HUES64 (cell line): ENCODE measurements around the gene PADI4.

Source experiments
- H3K27ac ChIP-seq: 2 replicates; pipeline ENCODE4 v1.7.0; 2013; ENCODE audit warnings: low read depth, low read length, inconsistent platforms
- H3K27me3 ChIP-seq: 2 replicates; pipeline ENCODE4 v1.6.1; 2013; ENCODE audit warnings: mild to moderate bottlenecking, low read length; ENCODE audit not compliant: insufficient read depth
- H3K36me3 ChIP-seq: 2 replicates; pipeline ENCODE4 v1.6.1; 2013; ENCODE audit warnings: mild to moderate bottlenecking, low read length; ENCODE audit not compliant: insufficient read depth
- H3K4me1 ChIP-seq: 2 replicates; pipeline ENCODE4 v1.6.1; 2013; ENCODE audit warnings: mild to moderate bottlenecking, low read length, moderate library complexity; ENCODE audit not compliant: insufficient read depth
- H3K4me3 ChIP-seq: 2 replicates; pipeline ENCODE4 v1.5.1; 2013; ENCODE audit warnings: mild to moderate bottlenecking, low read length, moderate library complexity
- H3K9ac ChIP-seq: 2 replicates; pipeline ENCODE4 v1.6.1; 2013; ENCODE audit warnings: mild to moderate bottlenecking, low read depth, low read length
- H3K9me3 ChIP-seq: 2 replicates; pipeline ENCODE4 v1.6.1; 2013; ENCODE audit warnings: low read depth, low read length; ENCODE audit not compliant: insufficient read depth
- WGBS: fragments of 150-250, 120-280 bp; methylation state at CpG from one replicate; pipeline ENCODE4 v1.1.7; 2013; ENCODE audit warnings: missing lambda C conversion rate; 5-methylcytosine and 5-hydroxymethylcytosine counted together

Gene PADI4

GRCh38 chr1:17370618-17371017 lies 62.6 kb downstream of the PADI4 start:
- Histone ChIP-seq H3K9ac (no peak overlapping the region), H3K9me3 (no peaks in the 10 kb centered on the region), H3K36me3 (no peaks in the 10 kb centered on the region), H3K27me3 (no peaks in the 10 kb centered on the region), H3K27ac (no peak overlapping the region), H3K4me1 (no peaks in the 10 kb centered on the region; the same call in 1 of the 2 replicates), H3K4me3 (no peak overlapping the region)
- WGBS, result 89% methylated on average over 1 of the region's 2 CpGs

DNA sequence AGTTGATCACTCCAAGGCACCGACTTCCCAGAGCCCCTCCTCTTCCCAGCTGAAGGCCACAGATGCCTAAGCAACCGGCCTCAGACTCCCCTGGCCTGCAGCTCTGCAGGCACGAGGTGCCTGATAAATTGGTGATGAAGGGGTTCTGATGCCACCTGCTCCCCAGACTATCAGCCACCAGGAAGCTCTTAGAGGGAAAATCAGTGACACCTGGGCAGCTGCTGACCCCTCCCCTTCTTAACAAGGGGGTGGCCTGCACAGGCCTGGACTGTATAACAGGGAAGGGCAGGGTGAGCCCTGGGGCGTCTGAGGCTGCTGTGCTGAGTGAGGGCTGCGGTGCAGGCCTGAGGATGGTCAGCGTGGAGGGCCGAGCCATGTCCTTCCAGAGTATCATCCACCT lies 63.9 kb downstream of the PADI4 start, which contains the start of gene PADI6:
Gene PADI6, plus strand, starts transcription at position 301 of the 400 bp plus-strand sequence. Its CDS starts 50 bp downstream, at position 351.
- Histone ChIP-seq H3K27me3 (no peaks in the 10 kb centered on the region), H3K4me3 (no peak within 1 kb of the TSS), H3K36me3 (no peaks in the 10 kb centered on the region), H3K9me3 (no peaks in the 10 kb centered on the region), H3K9ac (no peak within 1 kb of the TSS), H3K27ac (no peak within 1 kb of the TSS), H3K4me1 (no peaks in the 10 kb centered on the region; the same call in 1 of the 2 replicates)
- 72% methylated on average over 7 of the region's 7 CpGs for WGBS

DNA sequence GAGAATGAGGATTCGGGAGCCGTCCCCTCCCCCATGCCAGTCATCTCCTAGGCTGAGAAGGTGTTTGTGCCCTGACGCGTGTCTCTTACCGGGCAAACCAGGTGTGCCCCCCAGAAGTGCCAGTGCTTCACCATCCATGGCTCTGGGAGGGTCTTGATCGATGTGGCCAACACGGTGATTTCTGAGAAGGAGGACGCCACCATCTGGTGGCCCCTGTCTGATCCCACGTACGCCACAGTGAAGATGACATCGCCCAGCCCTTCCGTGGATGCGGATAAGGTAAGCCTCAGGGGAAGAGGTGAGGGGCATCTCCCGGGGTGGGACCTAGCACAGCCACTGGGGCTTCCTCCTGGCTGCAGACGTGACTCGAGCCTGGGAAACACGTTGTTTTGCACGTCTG lies 65.0 kb downstream of the PADI4 start:
- H3K27ac ChIP-seq, result no peak overlapping the region
- WGBS, result 80% methylated on average over 18 of the region's 18 CpGs
- no peaks in the 10 kb centered on the region for H3K27me3 ChIP-seq
- H3K4me3 ChIP-seq, result no peak overlapping the region
- no peak overlapping the region for H3K9ac ChIP-seq
- no peaks in the 10 kb centered on the region for H3K36me3 ChIP-seq
- no peaks in the 10 kb centered on the region for H3K9me3 ChIP-seq
- H3K4me1 ChIP-seq, result peaks cover 9% of the 10 kb centered on the region; the same call in 1 of the 2 replicates

- Histone ChIP-seq H3K27me3 (no peaks in the 10 kb centered on the region), H3K27ac (no peak overlapping the region), H3K4me1 (peaks cover 10% of the 10 kb centered on the region; the same call in 1 of the 2 replicates), H3K9me3 (no peaks in the 10 kb centered on the region), H3K9ac (no peak overlapping the region), H3K4me3 (no peak overlapping the region), H3K36me3 (no peaks in the 10 kb centered on the region)
- 94% methylated on average over 10 of the region's 10 CpGs for WGBS
These were observed 67.7 kb downstream of the PADI4 start for GRCh38 chr1:17375651-17376050.

- no peaks in the 10 kb centered on the region for H3K9me3 ChIP-seq
- no peak overlapping the region for H3K27ac ChIP-seq
- no peak overlapping the region for H3K9ac ChIP-seq
- peaks cover 10% of the 10 kb centered on the region; the same call in 1 of the 2 replicates for H3K4me1 ChIP-seq
- no peaks in the 10 kb centered on the region for H3K36me3 ChIP-seq
- no peak overlapping the region for H3K4me3 ChIP-seq
- H3K27me3 ChIP-seq, result no peaks in the 10 kb centered on the region
- 80% methylated on average over 16 of the region's 16 CpGs for WGBS
These were observed 69.4 kb downstream of the PADI4 start for GRCh38 chr1:17377325-17377953.

DNA sequence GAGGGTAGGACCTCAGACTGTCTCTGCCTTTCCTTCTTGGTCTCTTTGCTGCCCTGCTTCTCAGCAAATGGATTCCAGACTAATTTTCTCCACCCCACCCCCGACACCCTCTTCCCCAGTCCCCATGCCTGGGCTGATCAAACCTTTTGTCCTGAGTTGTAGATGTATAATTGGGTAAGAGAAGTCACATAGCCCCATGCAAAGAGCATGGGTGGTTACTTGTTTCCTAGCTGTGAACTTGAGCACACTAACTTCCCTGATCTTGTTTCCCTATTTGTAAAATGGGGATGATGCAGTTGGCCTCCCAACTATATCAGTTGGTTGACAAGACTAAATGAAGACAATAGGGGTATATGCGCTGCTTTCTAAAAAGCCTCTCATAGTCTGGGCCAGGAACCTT lies 73.2 kb downstream of the PADI4 start:
- H3K27ac ChIP-seq, result no peak overlapping the region
- no peak overlapping the region for H3K4me3 ChIP-seq
- H3K9me3 ChIP-seq, result no peaks in the 10 kb centered on the region
- H3K27me3 ChIP-seq, result no peaks in the 10 kb centered on the region
- peaks cover 10% of the 10 kb centered on the region; the same call in 1 of the 2 replicates for H3K4me1 ChIP-seq
- 100% methylated on average over 1 of the region's 2 CpGs for WGBS
- no peaks in the 10 kb centered on the region for H3K36me3 ChIP-seq
- H3K9ac ChIP-seq, result no peak overlapping the region

DNA sequence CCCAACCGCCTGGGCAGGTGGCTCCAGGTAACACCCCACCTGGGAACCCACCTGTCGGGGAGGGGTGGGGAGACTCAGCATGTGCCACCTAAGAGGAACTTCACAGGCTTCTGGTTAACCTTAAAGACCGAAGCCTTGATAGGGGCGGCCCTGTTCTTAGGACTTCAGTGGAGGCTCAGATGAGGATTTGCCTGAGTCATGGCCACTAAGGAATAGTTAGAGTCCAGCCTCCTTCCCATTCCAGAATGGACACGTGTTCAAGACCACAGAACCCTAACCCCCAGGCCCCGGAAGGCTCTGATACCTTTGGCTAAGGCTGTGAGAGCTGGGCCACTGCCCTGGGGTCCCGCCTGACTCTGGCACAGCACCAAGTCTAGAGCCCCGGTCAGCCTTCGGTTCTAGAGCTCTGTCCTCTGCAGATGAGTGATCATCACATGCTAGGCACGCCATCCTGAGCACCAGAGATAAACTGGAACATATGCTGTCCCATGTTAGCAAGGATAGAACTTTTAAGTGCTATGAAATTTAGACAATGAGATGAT lies 84.3 kb downstream of the PADI4 start:
- no peaks in the 10 kb centered on the region for H3K36me3 ChIP-seq
- H3K9me3 ChIP-seq, result no peaks in the 10 kb centered on the region
- H3K9ac ChIP-seq, result no peak overlapping the region
- WGBS, result 86% methylated on average over 10 of the region's 10 CpGs
- H3K27ac ChIP-seq, result no peak overlapping the region
- H3K27me3 ChIP-seq, result no peaks in the 10 kb centered on the region
- H3K4me1 ChIP-seq, result no peaks in the 10 kb centered on the region
- no peak overlapping the region for H3K4me3 ChIP-seq

DNA sequence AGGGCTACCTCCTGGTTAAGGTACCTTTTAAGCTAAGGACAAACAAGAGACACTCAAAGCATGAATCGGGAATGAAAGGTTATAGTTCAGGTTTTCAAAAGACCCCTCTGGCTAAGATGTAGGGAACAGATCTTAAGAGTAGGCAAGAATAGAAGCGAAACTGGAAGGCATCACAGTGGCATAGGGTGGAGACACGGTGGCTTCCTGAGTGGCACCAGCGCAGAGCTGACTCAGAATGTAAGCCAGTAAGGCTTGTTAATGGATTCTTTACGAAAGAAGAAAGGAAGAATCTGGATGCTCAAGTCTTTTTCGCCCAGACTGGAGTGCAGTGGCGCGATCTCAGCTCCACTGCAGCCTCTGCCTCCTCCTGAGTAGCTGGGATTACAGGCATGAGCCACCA lies 85.2 kb downstream of the PADI4 start:
- H3K36me3 ChIP-seq, result no peaks in the 10 kb centered on the region
- H3K27ac ChIP-seq, result no peak overlapping the region
- H3K4me1 ChIP-seq, result no peaks in the 10 kb centered on the region
- no peaks in the 10 kb centered on the region for H3K27me3 ChIP-seq
- WGBS, result 81% methylated on average over 8 of the region's 8 CpGs
- H3K9ac ChIP-seq, result no peak overlapping the region
- no peak overlapping the region for H3K4me3 ChIP-seq
- H3K9me3 ChIP-seq, result no peaks in the 10 kb centered on the region

DNA sequence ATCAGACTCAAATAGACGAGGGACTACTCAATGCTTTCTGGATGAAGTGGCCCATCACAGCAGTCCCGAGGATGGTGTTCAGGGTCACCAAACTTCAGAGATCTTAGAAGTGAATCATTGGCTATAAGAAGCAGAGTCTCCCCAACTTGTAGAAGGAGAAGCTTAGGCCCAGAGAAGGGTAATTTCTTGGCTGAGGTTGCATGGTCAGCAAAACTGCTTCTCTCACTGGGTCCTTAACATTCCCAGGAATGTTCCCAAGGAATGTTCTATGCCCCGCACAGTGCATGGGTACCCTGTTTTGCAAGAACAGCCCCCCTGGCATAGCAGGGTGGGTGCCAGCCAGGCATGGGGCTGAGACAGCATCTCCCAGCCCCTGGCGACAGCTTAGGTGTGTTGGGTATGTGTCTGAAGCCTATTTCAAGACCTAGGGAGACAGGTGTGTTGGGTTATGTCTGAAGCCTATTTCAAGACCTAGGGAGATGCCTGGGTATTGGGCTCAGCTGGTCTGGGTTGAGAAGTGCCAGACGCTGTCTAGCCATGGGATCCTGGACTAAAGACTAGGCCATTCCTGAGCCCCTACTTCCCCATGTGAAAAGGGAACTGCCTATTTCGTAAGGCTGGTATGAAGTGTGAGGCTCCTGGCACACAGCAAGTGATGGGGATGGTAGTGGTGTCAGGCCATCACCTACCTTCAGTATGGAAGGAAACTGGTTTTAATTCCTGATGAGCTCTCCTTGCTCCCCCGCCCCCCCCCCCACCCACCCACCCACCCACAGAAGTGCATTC lies 90.1 kb downstream of the PADI4 start:
- Histone ChIP-seq H3K36me3 (no peaks in the 10 kb centered on the region), H3K9me3 (no peaks in the 10 kb centered on the region), H3K9ac (no peak overlapping the region), H3K4me3 (no peak overlapping the region), H3K27me3 (no peaks in the 10 kb centered on the region), H3K4me1 (peaks cover 5% of the 10 kb centered on the region; the same call in 1 of the 2 replicates), H3K27ac (no peak overlapping the region)
- 88% methylated on average over 6 of the region's 7 CpGs for WGBS

GRCh38 chr1:17400725-17401341 lies 92.8 kb downstream of the PADI4 start:
- H3K27ac ChIP-seq, result no peak overlapping the region
- H3K9ac ChIP-seq, result no peak overlapping the region
- no peaks in the 10 kb centered on the region for H3K27me3 ChIP-seq
- no peaks in the 10 kb centered on the region for H3K9me3 ChIP-seq
- no peak overlapping the region for H3K4me3 ChIP-seq
- H3K36me3 ChIP-seq, result 0 out of 2 replicates have a peak, but pooled peaks cover 2% of the 10 kb centered on the region
- H3K4me1 ChIP-seq, result peaks cover 5% of the 10 kb centered on the region; the same call in 1 of the 2 replicates
- WGBS, result 78% methylated on average over 11 of the region's 11 CpGs

GRCh38 chr1:17401841-17402240 lies 93.8 kb downstream of the PADI4 start:
- H3K9me3 ChIP-seq, result no peaks in the 10 kb centered on the region
- peaks cover 5% of the 10 kb centered on the region for H3K4me1 ChIP-seq
- WGBS, result 62% methylated on average over 4 of the region's 4 CpGs
- no peak overlapping the region for H3K27ac ChIP-seq
- H3K4me3 ChIP-seq, result no peak overlapping the region
- H3K9ac ChIP-seq, result no peak overlapping the region
- peaks cover 10% of the 10 kb centered on the region for H3K36me3 ChIP-seq
- no peaks in the 10 kb centered on the region for H3K27me3 ChIP-seq
